Mononuclear cell (primary cell): Measurements from ENCODE around the gene BTK. TPM values are rescaled to one million over a fixed set of nuclear protein-coding genes. Genes with fewer than 3 reads are reported as not detected.

ENCODE experiments used
- H3K27me3 ChIP-seq: 2 replicates; pipeline ENCODE4 v1.6.0; 2011; ENCODE audit warnings: low read length, control low read depth; ENCODE audit not compliant: insufficient read depth
- H3K4me1 ChIP-seq: 2 replicates; pipeline ENCODE4 v1.5.1; 2011; ENCODE audit warnings: mild to moderate bottlenecking, low read length, control low read depth; ENCODE audit not compliant: insufficient read depth
- H3K4me3 ChIP-seq: 2 replicates; pipeline ENCODE4 v1.5.1; 2011; ENCODE audit warnings: mild to moderate bottlenecking, low read length, moderate library complexity
- H3K9me3 ChIP-seq: 2 replicates; pipeline ENCODE4 v1.5.1; 2011; ENCODE audit warnings: low read depth, mild to moderate bottlenecking, control low read depth, low read length
- total RNA-seq: library from RNA; depleted of rRNA; stranded (reverse); fragments of >200 nt; gene quantifications from one replicate; pipeline ENCODE4 v1.2.3, GENCODE V29; 2012

The BTK gene
- total RNA-seq, 1 donor = 33.1 TPM

GRCh38 chrX:101407167-101407747, 21.3 kb upstream of the BTK start:
- Histone ChIP-seq H3K27me3 (no peaks in the 10 kb centered on the region), H3K9me3 (no peaks in the 10 kb centered on the region), H3K4me3 (peak overlapping the region; percentile 74), H3K4me1 (peaks cover 35% of the 10 kb centered on the region)

- Histone ChIP-seq H3K4me3 (no peak overlapping the region), H3K4me1 (peaks cover 10% of the 10 kb centered on the region), H3K9me3 (no peaks in the 10 kb centered on the region), H3K27me3 (no peaks in the 10 kb centered on the region)
Observed at GRCh38 chrX:101399825-101400224, 13.8 kb upstream of the BTK start.

- Histone ChIP-seq H3K9me3 (no peaks in the 10 kb centered on the region), H3K27me3 (no peaks in the 10 kb centered on the region), H3K4me3 (no peak overlapping the region), H3K4me1 (peaks cover 10% of the 10 kb centered on the region)
Observed at GRCh38 chrX:101398694-101399093, 12.7 kb upstream of the BTK start.

GRCh38 chrX:101397779-101398178, 11.8 kb upstream of the BTK start:
- Histone ChIP-seq H3K4me3 (no peak overlapping the region), H3K27me3 (no peaks in the 10 kb centered on the region), H3K9me3 (no peaks in the 10 kb centered on the region), H3K4me1 (peaks cover 10% of the 10 kb centered on the region)

- no peaks in the 10 kb centered on the region for H3K9me3 ChIP-seq
- H3K4me3 ChIP-seq = no peak overlapping the region
- H3K4me1 ChIP-seq = peaks cover 15% of the 10 kb centered on the region
- no peaks in the 10 kb centered on the region for H3K27me3 ChIP-seq
Observed at GRCh38 chrX:101395789-101396188, 9.8 kb upstream of the BTK start.

- H3K4me1 ChIP-seq = peaks cover 15% of the 10 kb centered on the region
- H3K4me3 ChIP-seq = no peak overlapping the region
- no peaks in the 10 kb centered on the region for H3K27me3 ChIP-seq
- no peaks in the 10 kb centered on the region for H3K9me3 ChIP-seq
Observed at GRCh38 chrX:101394372-101394771, 8.4 kb upstream of the BTK start.

- H3K4me1 ChIP-seq = peaks cover 15% of the 10 kb centered on the region
- no peaks in the 10 kb centered on the region for H3K9me3 ChIP-seq
- no peak overlapping the region for H3K4me3 ChIP-seq
- H3K27me3 ChIP-seq = no peaks in the 10 kb centered on the region
Observed at GRCh38 chrX:101393530-101394305, 7.7 kb upstream of the BTK start.

GRCh38 chrX:101391831-101392230, 5.8 kb upstream of the BTK start:
- H3K27me3 ChIP-seq = no peaks in the 10 kb centered on the region
- no peaks in the 10 kb centered on the region for H3K9me3 ChIP-seq
- peak overlapping the region; percentile 60 for H3K4me3 ChIP-seq
- H3K4me1 ChIP-seq = peaks cover 17% of the 10 kb centered on the region

GRCh38 chrX:101390664-101391525, 4.9 kb upstream of the BTK start, which contains the start of gene RPL36A:
Gene RPL36A (plus strand): TSS chrX:101391011. CDS start chrX:101391044, 33 bp downstream.
- Histone ChIP-seq H3K4me3 (peak within 1 kb of the TSS; percentile 60), H3K9me3 (no peaks in the 10 kb centered on the region), H3K27me3 (no peaks in the 10 kb centered on the region), H3K4me1 (peaks cover 21% of the 10 kb centered on the region)

GRCh38 chrX:101388604-101389003, 2.6 kb upstream of the BTK start:
- H3K4me1 ChIP-seq = peaks cover 24% of the 10 kb centered on the region
- no peaks in the 10 kb centered on the region for H3K27me3 ChIP-seq

GRCh38 chrX:101386542-101386885, 523 bp upstream of the BTK start:
- Histone ChIP-seq H3K4me3 (peak overlapping the region; percentile 40), H3K27me3 (no peaks in the 10 kb centered on the region), H3K9me3 (no peaks in the 10 kb centered on the region), H3K4me1 (peaks cover 27% of the 10 kb centered on the region)

More at GRCh38 chrX:101388604-101389003, 2.6 kb upstream of the BTK start:
- H3K4me3 ChIP-seq = no peak overlapping the region
- H3K9me3 ChIP-seq = no peaks in the 10 kb centered on the region

GRCh38 chrX:101385026-101385684, 836 bp downstream of the BTK start:
- H3K4me3 ChIP-seq = peak overlapping the region; percentile 40
- H3K27me3 ChIP-seq = no peaks in the 10 kb centered on the region
- no peaks in the 10 kb centered on the region for H3K9me3 ChIP-seq
- peaks cover 24% of the 10 kb centered on the region for H3K4me1 ChIP-seq

GRCh38 chrX:101383679-101384205, 2.2 kb downstream of the BTK start:
- Histone ChIP-seq H3K27me3 (no peaks in the 10 kb centered on the region), H3K9me3 (no peaks in the 10 kb centered on the region), H3K4me3 (no peak overlapping the region), H3K4me1 (peaks cover 24% of the 10 kb centered on the region)

- peaks cover 14% of the 10 kb centered on the region for H3K4me1 ChIP-seq
- no peaks in the 10 kb centered on the region for H3K27me3 ChIP-seq
- no peaks in the 10 kb centered on the region for H3K9me3 ChIP-seq
- H3K4me3 ChIP-seq = no peak overlapping the region
Observed at GRCh38 chrX:101377547-101377946, 8.4 kb downstream of the BTK start.
